HG03175 (cell line): ENCODE data around the gene SUGP1.
"Not testable (repeated sequence)": the region's sequence is repeated elsewhere in the genome, so short reads cannot be mapped to it uniquely, and the experiment has no call there.

Experiments used
- ATAC-seq: cut with Tn5 transposase; IDR thresholded peaks from one replicate; pipeline ENCODE4 v1.9.1; 2021; ENCODE audit warnings: mild to moderate bottlenecking, moderate library complexity; ENCODE audit not compliant: unreplicated experiment

Gene SUGP1

GRCh38 chr19:19268453-19269385 lies 51.6 kb downstream of the SUGP1 start:
- ATAC-seq, result no peak

- no peak for ATAC-seq
These were observed 53.0 kb downstream of the SUGP1 start for GRCh38 chr19:19267305-19267704.

GRCh38 chr19:19263886-19264487 lies 56.3 kb downstream of the SUGP1 start:
- ATAC-seq, result no peak

GRCh38 chr19:19262190-19263057 lies 57.9 kb downstream of the SUGP1 start:
- no peak for ATAC-seq

GRCh38 chr19:19261350-19262189 lies 58.7 kb downstream of the SUGP1 start:
- no peak for ATAC-seq

- no peak for ATAC-seq
These were observed 59.7 kb downstream of the SUGP1 start for GRCh38 chr19:19260417-19261214.

- no peak for ATAC-seq
These were observed 60.6 kb downstream of the SUGP1 start for GRCh38 chr19:19259741-19260140.

- ATAC-seq, result no peak
These were observed 61.5 kb downstream of the SUGP1 start for GRCh38 chr19:19258589-19259338.

- ATAC-seq, result no peak
These were observed 62.3 kb downstream of the SUGP1 start for GRCh38 chr19:19257836-19258588.

- no peak for ATAC-seq
These were observed 63.2 kb downstream of the SUGP1 start for GRCh38 chr19:19257137-19257536.

- no peak for ATAC-seq
These were observed 64.0 kb downstream of the SUGP1 start for GRCh38 chr19:19256072-19256969.

- not testable (repeated sequence) for ATAC-seq
These were observed 66.9 kb downstream of the SUGP1 start for GRCh38 chr19:19253409-19253808.

- ATAC-seq, result no peak
These were observed 70.0 kb downstream of the SUGP1 start for GRCh38 chr19:19250196-19250801.

GRCh38 chr19:19240476-19240875 lies 79.8 kb downstream of the SUGP1 start:
- ATAC-seq, result no peak

GRCh38 chr19:19239675-19240074 lies 80.6 kb downstream of the SUGP1 start:
- no peak for ATAC-seq

- no peak for ATAC-seq
These were observed 82.0 kb downstream of the SUGP1 start for GRCh38 chr19:19238126-19238894.
